NCI-H2196 (cell line): ENCODE data around the gene HEXA.
"Not testable (repeated sequence)": the region's sequence is repeated elsewhere in the genome, so short reads cannot be mapped to it uniquely, and the experiment has no call there.

Source experiments
- DNase-seq: peaks from one replicate; lab custom pipeline; 2025; ENCODE audit not compliant: unreplicated experiment; lab: John Stamatoyannopoulos, UW

The HEXA gene

DNA sequence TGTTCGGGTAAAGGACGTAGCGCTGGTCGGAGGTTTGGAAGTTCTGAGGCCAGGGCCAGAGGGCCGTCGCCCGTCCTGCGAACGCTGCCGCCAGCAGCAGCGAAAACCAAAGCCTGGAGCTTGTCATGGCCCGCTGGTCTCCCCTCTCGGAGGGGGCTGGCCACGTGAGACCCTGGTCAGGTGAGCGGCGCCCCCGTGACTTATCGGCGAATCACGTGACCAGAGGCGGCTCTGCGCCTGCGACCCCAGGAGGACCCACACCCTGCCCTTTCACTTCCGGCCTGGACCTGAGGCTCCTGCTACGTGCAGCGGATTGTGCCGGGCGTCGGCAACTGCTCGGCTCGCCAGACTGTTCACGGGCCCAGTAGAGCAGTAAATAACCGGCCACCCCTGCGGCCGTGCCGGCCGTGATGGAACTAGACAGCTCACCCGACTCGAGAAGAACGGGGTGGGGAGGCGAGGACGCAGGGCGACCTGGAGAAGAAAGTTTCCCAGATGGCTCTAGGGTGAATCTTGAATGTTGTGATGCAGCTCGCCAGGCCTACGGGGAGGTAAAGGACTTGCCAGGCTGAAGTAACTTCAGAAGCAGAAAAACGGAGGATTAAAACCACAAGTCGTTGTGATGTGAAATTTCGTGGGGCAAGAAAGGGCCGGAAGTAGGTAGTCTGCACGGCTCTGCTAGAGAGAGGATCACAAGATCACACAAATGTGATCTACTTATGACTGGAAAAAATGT is at the start of gene HEXA:
HEXA (minus strand) TSS at position 169 of the 736 bp plus-strand sequence; CDS start at position 127, 42 bp downstream.
- peak; percentile 86 for DNase-seq

- no peak for DNase-seq
These were observed 47.4 kb upstream of the HEXA start for GRCh38 chr15:72423256-72423655.

DNA sequence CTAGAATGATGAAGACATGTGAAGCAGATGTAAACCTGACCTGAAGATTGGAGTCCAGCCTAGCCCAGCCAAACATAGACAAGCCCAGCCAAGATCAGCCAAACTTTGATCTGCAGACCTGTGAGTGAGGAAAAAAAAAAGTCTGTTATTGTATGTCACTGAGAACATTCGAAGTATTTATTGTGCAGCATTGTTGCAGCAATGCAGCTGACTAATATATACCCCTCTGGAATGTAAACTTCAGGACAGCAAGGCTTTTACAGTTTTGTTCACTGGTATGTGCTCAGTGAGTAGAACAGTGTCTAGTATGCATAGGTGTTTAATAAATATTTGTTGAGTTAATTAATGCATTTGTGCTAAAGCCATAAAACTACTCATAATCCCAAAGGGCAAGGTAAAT is 45.7 kb upstream of the HEXA start:
- no peak for DNase-seq

GRCh38 chr15:72420576-72420975 is 44.8 kb upstream of the HEXA start:
- DNase-seq = no peak

DNA sequence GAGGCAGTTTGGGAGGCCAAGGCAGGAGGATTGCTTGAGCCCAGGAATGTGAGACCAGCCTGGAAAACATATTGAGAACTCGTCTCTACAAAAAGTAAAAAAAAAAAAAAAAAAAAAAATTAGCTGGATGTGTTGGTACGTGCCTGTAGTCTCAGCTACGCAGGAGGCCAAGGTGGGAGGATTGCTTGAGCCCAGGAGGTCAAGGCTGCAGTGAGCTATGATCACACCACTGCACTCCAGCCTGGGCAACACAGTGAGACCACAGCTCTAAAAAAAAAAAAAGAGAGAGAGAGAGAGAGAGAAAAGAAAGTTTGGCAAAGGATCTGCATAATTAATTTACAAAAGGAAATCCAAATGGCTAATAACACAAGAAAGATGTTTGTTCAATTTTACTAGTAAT is 44.0 kb upstream of the HEXA start:
- DNase-seq = not testable (repeated sequence)

DNA sequence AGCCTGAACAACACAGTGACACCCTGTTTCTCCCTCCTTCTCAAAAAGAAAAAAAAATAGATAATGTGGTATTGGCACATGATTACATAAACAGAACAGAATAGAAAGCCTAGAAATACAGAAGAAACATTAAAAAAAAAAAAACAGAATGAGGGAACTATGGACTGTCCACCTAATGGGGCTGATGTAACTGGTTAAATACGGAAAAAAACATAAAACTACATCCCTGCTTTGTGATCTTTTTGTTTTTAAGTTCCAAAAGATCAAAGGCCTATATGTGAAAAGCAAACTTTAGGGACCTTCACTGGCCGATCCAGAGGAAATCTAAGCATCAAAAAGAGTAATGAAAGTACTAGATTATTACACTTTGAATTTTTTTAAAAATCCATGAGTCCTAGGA is 39.5 kb upstream of the HEXA start:
- no peak for DNase-seq

GRCh38 chr15:72413337-72413736 is 37.5 kb upstream of the HEXA start:
- not testable (repeated sequence) for DNase-seq

DNA sequence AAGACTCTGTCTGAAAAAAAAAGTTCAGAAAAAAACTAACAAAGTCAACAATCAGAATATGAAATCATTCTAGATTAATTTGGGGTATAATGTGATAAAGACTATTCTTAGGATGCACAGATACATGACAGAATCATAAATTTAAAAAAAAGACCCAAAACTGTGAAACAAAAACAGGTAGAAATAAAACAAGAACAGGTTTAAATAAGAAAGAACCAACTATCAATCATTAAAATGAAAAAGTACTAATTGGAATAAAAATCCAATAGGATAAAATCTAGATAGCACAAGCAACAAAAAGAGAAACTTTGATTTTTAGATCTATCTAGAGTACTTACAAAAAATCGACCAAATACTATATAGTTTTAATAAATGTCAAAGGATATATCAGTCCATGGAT is 35.7 kb upstream of the HEXA start:
- DNase-seq = no peak

- DNase-seq = no peak
These were observed 35.3 kb upstream of the HEXA start for GRCh38 chr15:72411111-72411510.

- DNase-seq = no peak
These were observed 31.1 kb upstream of the HEXA start for GRCh38 chr15:72406936-72407335.

GRCh38 chr15:72404841-72405240 is 29.0 kb upstream of the HEXA start:
- DNase-seq = no peak

DNA sequence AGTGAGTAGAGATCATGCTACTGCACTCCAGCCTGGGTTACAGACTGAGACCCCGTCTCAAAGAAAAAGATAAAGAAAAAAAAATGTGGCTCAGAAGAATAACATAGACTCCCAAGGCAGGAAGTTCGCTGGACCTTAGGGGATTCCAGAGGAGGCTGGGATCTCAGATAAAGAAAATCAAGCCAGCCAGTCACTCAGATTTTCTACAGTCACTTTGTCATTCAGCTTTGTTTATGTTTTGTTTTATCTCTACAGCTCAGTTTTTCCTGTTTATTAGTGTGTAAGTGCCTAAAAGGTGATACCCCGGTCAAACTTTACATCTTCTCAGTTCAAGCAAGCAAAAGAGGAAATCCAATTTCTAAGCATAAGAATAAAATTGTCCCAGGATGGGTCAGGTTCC is 28.5 kb upstream of the HEXA start:
- no peak for DNase-seq

DNA sequence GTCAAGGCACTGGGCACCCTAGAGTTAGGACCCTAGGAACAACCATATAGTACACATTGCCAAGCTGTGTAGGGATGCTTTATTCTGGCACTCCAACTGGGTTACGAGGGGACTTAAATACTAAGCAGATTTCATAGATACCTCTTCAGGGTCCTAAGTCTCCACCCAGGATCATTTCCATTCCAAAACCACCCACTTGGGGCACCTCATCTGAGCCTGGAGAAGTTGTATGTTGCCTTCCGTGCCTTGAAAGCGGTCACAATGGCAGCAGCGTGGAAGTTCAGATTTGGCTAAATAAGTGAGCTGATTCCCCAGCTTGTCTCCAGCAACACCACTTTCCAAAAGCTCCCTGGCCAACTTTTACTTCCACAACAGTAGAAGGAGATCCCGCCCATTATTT is 26.9 kb upstream of the HEXA start:
- DNase-seq = no peak

GRCh38 chr15:72398648-72399047 is 22.8 kb upstream of the HEXA start:
- DNase-seq = no peak

DNA sequence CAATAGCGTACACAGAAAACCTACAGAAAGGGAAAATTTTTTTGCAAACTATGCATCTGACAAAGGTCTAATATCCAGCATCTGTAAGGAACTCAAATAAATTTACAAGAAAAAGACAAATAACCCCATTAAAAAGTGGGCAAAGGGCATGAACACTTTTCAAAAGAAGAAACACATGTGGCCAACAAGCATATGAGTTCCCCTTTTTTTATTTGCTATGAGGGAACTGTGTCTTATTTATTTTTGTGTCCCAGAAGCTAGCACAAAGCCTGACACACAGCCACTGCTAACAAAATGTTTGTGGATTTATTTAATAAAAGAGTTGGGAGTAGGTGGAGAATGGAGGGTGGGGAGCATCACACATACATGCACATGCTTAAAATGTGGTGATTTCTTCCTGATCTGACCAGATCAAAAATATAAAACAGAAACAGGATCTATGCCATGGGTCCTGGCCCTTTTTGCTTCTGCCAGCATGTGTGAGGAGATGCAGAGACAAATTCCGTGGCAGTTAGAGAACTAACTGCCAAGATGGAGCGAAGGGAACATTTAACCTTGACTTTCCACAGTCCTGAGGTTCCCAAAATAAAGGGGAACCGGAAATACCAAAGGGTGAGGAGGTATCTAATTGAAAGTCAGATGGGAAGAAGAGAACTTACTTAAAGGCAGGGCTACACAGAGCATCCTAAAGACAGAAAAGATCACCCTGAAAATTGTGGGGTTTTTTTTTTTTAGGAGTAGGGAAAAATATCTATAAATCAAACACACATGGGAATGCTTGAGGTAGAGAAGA is 22.2 kb upstream of the HEXA start, which contains the start of gene TMEM202:
TMEM202 (plus strand) TSS at position 510 of the 793 bp plus-strand sequence; CDS start at position 532, 22 bp downstream.
- DNase-seq = no peak

- not testable (repeated sequence) for DNase-seq
These were observed 20.5 kb upstream of the HEXA start for GRCh38 chr15:72396331-72396730.

DNA sequence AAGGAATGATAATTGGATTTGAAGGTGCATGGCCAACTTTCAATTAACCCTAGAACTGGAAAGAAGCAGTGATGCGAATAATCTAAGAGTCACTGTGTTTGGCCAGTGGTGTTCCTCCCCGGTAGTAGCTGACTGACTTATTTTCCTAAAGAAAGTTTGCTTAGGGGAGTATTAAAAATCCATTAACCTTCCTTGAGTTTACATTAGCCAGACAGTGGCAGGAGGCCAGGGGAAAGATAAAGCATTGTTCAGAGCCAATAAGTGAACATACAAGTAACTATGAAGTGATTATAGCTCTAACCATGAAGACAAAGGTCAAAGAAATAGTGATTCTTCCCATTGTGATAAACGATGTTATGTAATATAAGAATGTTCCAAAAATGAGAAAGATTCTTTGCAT is 13.4 kb upstream of the HEXA start:
- no peak for DNase-seq

DNA sequence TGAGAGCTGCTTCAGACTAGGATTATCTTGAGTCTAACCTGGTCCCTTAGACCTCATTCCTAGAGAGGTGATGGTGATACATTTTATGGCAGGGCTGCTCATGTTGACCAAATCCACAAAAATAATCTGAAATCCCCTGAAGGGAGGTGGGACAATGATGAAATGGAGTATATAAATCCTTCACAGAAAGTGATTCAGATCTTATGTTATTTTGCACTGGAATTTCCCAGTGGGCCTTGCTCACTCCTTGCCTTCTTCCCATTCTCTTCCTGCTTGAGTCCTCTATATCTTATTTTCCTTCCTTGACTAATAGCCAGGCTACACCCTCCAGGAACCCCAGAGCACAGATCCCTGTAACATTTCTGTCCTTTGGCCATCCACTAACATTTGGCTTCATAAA is 11.9 kb upstream of the HEXA start:
- no peak for DNase-seq

GRCh38 chr15:72382146-72382545 is 6.3 kb upstream of the HEXA start:
- DNase-seq = no peak

GRCh38 chr15:72380743-72381142 is 4.9 kb upstream of the HEXA start:
- DNase-seq = no peak

DNA sequence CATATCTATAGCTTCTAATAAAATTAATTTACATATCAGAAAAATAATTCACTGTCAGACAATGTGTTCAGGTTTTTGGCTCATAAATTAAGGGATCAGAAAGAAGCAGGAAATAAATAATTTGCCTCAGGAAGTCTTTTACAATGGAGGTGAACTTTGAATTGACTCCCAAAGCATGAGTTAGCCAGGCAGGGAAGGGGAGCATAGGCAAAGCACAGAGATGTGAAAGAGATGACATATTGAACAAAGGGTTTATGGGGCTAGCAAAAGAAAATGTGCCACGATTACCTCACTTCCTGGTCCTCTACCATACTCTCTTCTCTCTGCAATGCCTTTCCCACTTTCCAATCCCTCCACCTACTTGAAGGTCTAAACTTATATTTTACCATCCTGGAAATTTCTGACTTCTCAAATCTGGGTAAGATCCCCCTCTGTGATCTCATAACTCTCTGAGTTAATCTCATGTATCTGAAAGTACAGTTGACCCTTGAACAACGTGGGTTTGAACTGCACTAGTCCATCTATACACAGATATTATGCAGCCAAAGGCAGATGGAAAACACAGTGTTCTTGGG is 4.1 kb upstream of the HEXA start:
- no peak for DNase-seq

DNA sequence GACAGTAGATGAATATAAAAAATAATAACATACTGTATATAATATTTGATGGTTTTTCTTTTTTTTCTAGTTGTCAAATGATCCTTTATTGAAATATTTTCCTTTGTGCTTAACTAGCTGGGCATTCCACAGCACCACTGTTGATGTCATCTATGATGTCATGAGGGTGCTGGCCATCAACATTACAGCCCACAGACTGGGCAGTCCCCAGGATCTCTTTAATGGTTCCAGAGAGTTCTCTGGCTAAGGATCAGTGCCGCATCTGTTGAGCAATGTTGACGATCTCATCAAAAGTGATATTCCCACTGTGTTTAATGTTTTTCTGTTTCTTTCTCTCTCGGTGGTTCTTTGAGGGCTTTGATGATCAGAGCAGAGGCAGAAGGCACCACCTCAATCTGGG is 3.3 kb upstream of the HEXA start:
- not testable (repeated sequence) for DNase-seq
